IPS-NIHi11 (cell line): Measurements from ENCODE around the gene CRIP2.

Source experiments
- DNase-seq: peaks from one replicate; pipeline ENCODE4 v3.0.0; 2012; ENCODE audit warnings: mixed read lengths, low spot score

The CRIP2 gene

DNA sequence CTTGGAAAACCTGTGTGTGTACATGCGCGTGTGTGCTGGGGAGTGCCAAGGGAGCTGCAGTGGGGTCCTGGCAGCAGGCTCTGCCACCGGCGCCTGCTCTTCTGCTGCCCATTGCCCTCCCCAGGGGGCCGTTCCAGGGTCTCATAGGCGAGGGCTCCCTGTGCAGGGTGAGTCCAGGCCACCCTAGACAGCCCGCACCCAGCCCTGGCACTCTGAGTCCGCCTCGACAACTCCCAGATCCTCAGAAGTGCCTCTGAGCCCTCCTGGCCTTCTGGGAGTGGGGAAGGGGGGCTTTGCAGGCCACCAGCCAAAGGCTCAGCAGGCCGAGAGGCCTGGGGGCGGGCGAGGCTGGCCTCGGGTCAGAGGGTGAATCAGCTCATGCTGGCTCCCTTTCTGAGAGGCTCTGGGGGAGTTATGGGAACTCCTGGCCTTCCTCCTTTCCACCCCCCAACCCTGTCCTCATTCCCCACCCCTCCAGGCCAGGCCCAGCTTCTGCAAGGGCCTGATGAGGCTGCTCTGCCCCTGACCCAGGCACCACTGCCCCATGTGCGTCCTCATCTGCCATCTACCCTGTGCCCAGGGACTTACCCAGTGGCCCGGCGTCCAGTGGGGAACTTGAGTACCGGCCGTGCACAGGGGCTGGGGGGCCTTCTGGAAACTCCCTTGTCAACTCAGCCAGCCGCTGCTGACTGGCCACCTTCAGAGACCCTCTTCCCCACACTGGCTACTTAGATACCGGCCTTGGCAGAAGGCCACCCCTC is 14.3 kb downstream of the CRIP2 start:
- no peak for DNase-seq

GRCh38 chr14:105489542-105490266 is 15.1 kb downstream of the CRIP2 start:
- DNase-seq: no peak

DNA sequence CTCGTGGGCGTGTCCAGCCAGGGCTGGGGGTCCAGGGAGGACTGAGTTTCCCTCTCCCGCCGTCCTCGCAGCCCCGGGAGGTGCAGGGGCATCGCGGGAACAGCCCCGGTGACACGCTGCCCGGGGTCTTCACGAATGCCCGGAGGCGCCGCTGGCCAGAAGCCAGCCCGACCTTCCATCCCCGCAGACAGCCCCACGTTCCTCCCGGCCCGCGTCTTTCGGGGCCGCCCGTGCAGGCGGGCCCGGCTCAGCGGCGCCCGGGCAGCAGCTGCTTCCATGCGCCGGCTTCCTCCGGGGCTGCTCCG is 15.6 kb downstream of the CRIP2 start:
- no peak for DNase-seq

DNA sequence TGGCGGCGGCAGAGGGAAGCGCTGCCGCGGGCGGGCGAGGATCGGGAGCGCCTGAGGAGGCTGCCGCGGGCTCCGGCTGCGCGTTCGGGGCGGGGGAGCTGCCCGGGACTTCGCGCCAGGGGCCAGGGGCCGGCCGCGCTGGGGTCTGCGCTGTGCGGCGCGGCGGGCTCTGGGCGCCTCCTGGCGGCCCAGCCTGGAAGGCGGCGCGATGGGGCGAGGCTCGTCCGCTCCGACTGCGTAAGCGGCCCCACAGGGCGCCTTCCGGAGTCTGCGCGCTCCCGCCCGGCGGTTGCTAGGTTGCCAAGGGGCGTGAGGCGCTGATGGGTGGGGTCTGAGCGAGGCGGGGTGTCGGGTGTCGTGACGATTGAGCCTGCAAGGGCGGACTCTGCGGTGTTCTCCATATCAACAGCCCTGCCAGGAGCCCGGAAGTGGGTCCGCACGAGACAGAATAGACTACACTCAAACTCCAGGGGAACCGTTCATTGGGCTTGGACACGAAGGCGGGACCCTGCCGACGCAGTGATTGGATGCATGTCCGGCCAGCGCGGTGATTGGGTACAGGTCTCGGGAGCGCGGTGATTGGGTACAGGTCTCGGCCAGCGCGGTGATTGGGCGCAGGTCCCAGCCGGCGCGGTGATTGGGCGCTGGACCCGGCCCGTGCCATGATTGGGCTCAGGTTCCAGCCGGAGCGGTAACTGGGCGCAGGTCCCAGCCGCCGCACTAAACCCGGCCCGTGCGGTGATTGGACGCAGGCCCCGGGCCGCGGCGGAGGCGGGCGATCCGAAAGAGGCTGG is 16.1 kb downstream of the CRIP2 start, which contains the start of gene TEDC1:
TSS of gene TEDC1 (plus strand) at position 675 of the 794 bp plus-strand sequence. CDS start 130 bp downstream, outside the sequence.
- peak; percentile 93 for DNase-seq

GRCh38 chr14:105491366-105491973 is 16.8 kb downstream of the CRIP2 start:
- peak; percentile 90 for DNase-seq

- DNase-seq: no peak
These were observed 17.7 kb downstream of the CRIP2 start for GRCh38 chr14:105492031-105492970.

- DNase-seq: no peak
These were observed 18.6 kb downstream of the CRIP2 start for GRCh38 chr14:105492971-105493871.

- no peak for DNase-seq
These were observed 19.4 kb downstream of the CRIP2 start for GRCh38 chr14:105493921-105494605.

GRCh38 chr14:105494606-105494929 is 19.9 kb downstream of the CRIP2 start:
- no peak for DNase-seq

DNA sequence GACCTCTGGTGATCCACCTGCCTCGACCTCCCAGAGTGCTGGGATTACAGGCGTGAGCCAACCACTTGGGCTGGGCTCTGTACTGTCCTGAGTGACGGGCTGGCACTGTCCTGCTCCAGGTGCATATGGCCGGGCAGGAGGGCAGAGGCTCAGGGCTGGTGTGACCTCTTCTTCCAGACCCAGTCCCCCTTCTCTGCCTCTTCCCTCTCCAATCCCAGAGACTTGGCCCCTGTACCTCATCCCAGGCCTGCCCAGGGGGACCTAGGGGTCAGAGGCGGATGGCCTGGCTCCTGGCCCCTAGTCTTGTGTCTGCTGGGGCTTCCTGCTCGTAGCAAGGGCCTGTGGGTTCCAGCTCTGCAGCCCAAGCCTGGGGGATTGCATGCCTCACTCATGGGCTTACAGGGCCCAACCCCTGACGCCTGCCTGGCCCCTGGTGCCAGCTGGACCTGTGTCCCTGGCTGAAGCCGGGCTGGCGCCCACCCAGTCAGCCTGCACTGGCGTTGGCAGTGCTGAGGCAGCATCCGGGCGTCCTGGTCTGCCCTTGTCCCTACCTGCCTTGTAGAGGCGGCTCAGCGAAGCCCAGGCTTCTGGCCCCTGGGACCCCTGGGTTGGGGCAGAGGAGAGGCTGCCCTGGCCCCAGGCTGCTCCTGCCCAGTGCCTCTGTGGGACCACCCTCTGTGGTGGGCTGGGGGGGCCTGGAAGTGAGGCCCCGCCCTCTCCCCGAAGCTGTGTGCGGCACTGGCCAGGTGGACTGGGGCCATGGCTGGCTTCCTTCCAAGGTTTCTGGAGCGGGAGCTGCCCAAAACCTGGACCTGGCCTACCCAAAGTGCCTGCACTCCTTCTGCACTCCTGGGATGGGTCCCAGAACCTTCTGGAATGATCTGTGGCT is 20.7 kb downstream of the CRIP2 start:
- DNase-seq: no peak

GRCh38 chr14:105495990-105496830 is 21.6 kb downstream of the CRIP2 start:
- DNase-seq: no peak

GRCh38 chr14:105496831-105497591 is 22.4 kb downstream of the CRIP2 start:
- no peak for DNase-seq

GRCh38 chr14:105497671-105498429 is 23.2 kb downstream of the CRIP2 start:
- DNase-seq: no peak

DNA sequence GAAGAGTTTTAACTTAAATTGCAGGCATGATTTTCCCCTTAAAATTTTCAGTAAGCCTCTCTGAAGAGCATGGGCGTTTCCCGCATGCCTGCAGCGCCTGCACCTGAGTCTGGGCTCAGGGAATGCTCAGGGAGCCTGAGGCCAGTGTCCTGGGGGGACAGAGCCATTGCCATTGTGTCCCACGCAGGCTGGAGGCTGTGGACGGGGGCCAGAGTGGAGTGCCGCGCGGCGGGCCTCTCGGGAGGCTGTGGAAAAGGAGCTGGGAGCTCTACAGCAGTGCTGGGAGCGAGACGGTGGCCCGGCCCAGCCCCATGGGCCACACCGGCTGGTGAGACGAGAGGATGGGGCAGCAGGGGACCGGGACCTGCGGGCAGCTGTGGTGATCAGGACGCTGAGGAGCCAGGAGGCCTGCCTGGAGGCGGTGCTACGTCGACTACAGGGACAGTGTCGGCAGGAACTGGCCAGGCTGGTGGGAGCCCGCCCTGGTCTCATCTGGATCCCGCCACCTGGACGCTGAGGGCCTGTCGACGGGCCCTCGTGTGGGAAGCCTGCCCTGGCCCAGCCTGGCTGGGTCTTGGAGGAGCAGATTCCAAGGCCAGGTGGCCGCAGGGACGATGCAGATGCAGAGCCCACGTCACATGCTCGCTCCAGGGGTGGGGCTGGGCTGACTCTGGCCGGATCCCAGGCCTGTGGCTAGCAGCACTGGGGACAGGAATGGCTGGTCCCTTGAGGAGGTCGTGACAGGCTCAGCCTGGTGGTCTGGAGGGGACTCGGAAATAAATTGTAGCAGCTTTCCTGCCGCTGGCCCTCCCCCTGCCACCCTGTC is 24.0 kb downstream of the CRIP2 start:
- no peak for DNase-seq
